Measurements from ENCODE around the gene MAMDC4. TPM values are rescaled to one million over a fixed set of nuclear protein-coding genes. Genes with fewer than 3 reads are reported as not detected.

The MAMDC4 gene
- total and polyA plus RNA-seq, 2 experiments from 2014 or later: 1.7 to 6.8 TPM

- H3K36me3 Mint-ChIP-seq (ENCODE audit: low read depth): peaks cover 31% of the 10 kb centered on the region
- no peaks in the 10 kb centered on the region for H3K9me3 Mint-ChIP-seq
- H3K27me3 Mint-ChIP-seq (ENCODE audit: insufficient read depth, low read depth, poor library complexity): peaks cover 5% of the 10 kb centered on the region
- Histone ChIP-seq H2AFZ (no peak overlapping the region), H3F3A (replicated peaks; ENCODE audit: low read depth) (peaks cover 5% of the 10 kb centered on the region; the same call in 1 of the 2 replicates), H3K27me3 (ENCODE audit: insufficient read depth) (no peaks in the 10 kb centered on the region), H3K9me2 (ENCODE audit: insufficient read depth) (no peaks in the 10 kb centered on the region), H4K20me1 (replicated peaks; ENCODE audit: insufficient read depth) (no peaks in the 10 kb centered on the region; the same call in none of the 2 replicates), H3K4me2 (no peak overlapping the region), H3K36me3 (ENCODE audit: insufficient read depth) (no peaks in the 10 kb centered on the region), H3K27ac (ENCODE audit: low read depth) (no peak overlapping the region), H3K79me2 (replicated peaks; ENCODE audit: insufficient read depth) (peaks cover 12% of the 10 kb centered on the region; the same call in 1 of the 2 replicates), H3K4me3 (no peak overlapping the region), H3K4me1 (ENCODE audit: insufficient read depth) (no peaks in the 10 kb centered on the region)
- no peak overlapping the region for H3K4me3 Mint-ChIP-seq
- no peak for ATAC-seq
- DNase-seq (ENCODE audit: low spot score): no peak
- no peak for TF ChIP-seq POLR2AphosphoS5 (IDR thresholded peaks at IDR 0.05; ENCODE audit: low read depth)
- H3K27ac Mint-ChIP-seq: no peak overlapping the region
- peaks cover 5% of the 10 kb centered on the region; the same call in 2 of the 3 replicates for H3K4me1 Mint-ChIP-seq
Measured at GRCh38 chr9:136826188-136826541, 26.0 kb upstream of the MAMDC4 start.

DNA sequence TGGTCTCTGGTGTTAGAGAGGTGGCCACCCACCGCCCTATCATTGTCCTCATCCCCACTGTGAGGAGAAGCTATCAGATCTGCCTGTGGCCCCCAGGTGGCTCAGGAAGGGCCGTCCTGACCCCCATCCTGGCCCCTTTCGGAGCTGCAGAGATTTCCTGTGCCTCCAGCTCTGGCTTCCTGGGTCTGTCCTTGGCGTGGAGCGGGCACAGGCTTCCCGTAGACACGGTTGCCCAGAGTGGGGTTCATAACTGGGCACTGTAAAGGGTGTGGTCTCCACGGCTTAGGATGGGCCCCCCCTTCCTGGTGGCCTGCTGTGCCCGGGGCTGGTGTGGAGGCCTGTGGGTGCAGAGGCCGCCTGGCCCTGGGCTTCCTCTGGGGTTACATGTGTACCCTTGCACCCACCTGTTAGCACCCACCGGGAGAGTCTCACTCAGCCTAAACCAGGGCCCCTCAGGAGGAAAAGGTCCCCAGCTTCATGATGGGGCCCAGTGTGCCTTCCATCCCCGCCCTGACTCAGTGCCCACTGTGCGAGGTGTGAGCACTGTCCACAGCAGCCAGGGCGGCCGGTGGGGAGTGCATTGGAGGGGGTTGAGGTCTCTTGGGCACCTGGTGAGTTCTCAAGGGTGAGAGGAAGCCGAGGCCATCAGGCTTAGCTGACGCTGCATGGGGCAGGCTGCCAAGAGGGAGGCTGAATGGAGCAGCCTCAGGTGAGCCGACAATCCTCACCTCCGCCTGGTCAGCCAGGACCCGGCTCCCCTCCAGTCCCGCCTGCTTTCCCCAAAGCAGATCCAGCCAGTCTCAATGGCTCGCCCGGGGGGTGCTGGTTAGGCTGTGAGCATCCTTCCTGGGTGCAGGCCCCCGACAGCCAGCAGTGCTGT is 25.2 kb upstream of the MAMDC4 start:
- Histone ChIP-seq H3K4me3 (no peak overlapping the region), H3K4me2 (no peak overlapping the region), H3F3A (replicated peaks; ENCODE audit: low read depth) (peaks cover 5% of the 10 kb centered on the region; the same call in 1 of the 2 replicates), H3K27ac (ENCODE audit: low read depth) (no peak overlapping the region), H3K9me2 (ENCODE audit: insufficient read depth) (no peaks in the 10 kb centered on the region), H3K4me1 (ENCODE audit: insufficient read depth) (no peaks in the 10 kb centered on the region), H3K36me3 (ENCODE audit: insufficient read depth) (no peaks in the 10 kb centered on the region), H3K27me3 (ENCODE audit: insufficient read depth) (no peaks in the 10 kb centered on the region), H4K20me1 (replicated peaks; ENCODE audit: insufficient read depth) (no peaks in the 10 kb centered on the region; the same call in none of the 2 replicates), H2AFZ (no peak overlapping the region), H3K79me2 (replicated peaks; ENCODE audit: insufficient read depth) (peaks cover 9% of the 10 kb centered on the region; the same call in 1 of the 2 replicates)
- H3K27me3 Mint-ChIP-seq (ENCODE audit: insufficient read depth, low read depth, poor library complexity): peaks cover 5% of the 10 kb centered on the region
- H3K36me3 Mint-ChIP-seq (ENCODE audit: low read depth): peaks cover 38% of the 10 kb centered on the region
- no peak overlapping the region for H3K27ac Mint-ChIP-seq
- DNase-seq (ENCODE audit: low spot score) (no peak), ATAC-seq (no peak)
- no peaks in the 10 kb centered on the region for H3K9me3 Mint-ChIP-seq
- peaks cover 3% of the 10 kb centered on the region; the same call in 2 of the 3 replicates for H3K4me1 Mint-ChIP-seq
- no peak overlapping the region for H3K4me3 Mint-ChIP-seq
- TF ChIP-seq POLR2AphosphoS5 (IDR thresholded peaks at IDR 0.05; ENCODE audit: low read depth): no peak
- TF ChIP-seq CREB1 (CRISPR knock-in tag; IDR thresholded peaks at IDR 0.05; ENCODE audit: low read depth): no peak
- TF ChIP-seq REST (IDR thresholded peaks at IDR 0.05; ENCODE audit: unreplicated experiment): no peak
- no peak for TF ChIP-seq EZH2phosphoT487 (IDR thresholded peaks at IDR 0.05; ENCODE audit: unreplicated experiment)
- TF ChIP-seq JUNB (IDR thresholded peaks at IDR 0.05; ENCODE audit: unreplicated experiment): no peak
- no peak for TF ChIP-seq ETS1 (IDR thresholded peaks at IDR 0.05)
- TF ChIP-seq, protein P1, sequence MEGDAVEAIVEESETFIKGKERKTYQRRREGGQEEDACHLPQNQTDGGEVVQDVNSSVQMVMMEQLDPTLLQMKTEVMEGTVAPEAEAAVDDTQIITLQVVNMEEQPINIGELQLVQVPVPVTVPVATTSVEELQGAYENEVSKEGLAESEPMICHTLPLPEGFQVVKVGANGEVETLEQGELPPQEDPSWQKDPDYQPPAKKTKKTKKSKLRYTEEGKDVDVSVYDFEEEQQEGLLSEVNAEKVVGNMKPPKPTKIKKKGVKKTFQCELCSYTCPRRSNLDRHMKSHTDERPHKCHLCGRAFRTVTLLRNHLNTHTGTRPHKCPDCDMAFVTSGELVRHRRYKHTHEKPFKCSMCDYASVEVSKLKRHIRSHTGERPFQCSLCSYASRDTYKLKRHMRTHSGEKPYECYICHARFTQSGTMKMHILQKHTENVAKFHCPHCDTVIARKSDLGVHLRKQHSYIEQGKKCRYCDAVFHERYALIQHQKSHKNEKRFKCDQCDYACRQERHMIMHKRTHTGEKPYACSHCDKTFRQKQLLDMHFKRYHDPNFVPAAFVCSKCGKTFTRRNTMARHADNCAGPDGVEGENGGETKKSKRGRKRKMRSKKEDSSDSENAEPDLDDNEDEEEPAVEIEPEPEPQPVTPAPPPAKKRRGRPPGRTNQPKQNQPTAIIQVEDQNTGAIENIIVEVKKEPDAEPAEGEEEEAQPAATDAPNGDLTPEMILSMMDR (conservative IDR thresholded peaks at IDR 0.05; ENCODE audit: low read depth in 2 of 2): no peak
- no peak for TF ChIP-seq EZH2 (IDR thresholded peaks at IDR 0.05; ENCODE audit: low read depth, unreplicated experiment)

All from GM23338 (cell line).